Measurements from ENCODE around the gene MBOAT1. TPM values are rescaled to one million over a fixed set of nuclear protein-coding genes. Genes with fewer than 3 reads are reported as not detected.

The MBOAT1 gene
- total RNA-seq, 2 experiments from 2014 or later: 5.4 to 6.4 TPM

GRCh38 chr6:20071998-20072397 lies 140.3 kb downstream of the MBOAT1 start:
- peaks cover 3% of the 10 kb centered on the region for H3K27me3 Mint-ChIP-seq
- no peak overlapping the region for H3K4me3 Mint-ChIP-seq
- ChIA-PET POLR2A (no interaction called here), CTCF (no interaction called here)
- no peak for DNase-seq
- H3K36me3 Mint-ChIP-seq (ENCODE audit: low read depth): no peaks in the 10 kb centered on the region
- intact Hi-C loops (cut with micrococcal nuclease): no loop called here
- no peak for TF ChIP-seq CTCF (IDR thresholded peaks at IDR 0.05)
- peaks cover 14% of the 10 kb centered on the region for H3K9me3 Mint-ChIP-seq
- no peaks in the 10 kb centered on the region for H3K4me1 Mint-ChIP-seq (ENCODE audit: low read depth)
- ATAC-seq: no peak
- no peak overlapping the region for H3K27ac Mint-ChIP-seq

- Mint-ChIP-seq H3K4me1 (ENCODE audit: low read depth) (no peaks in the 10 kb centered on the region), H3K27ac (no peak overlapping the region), H3K27me3 (peaks cover 5% of the 10 kb centered on the region), H3K4me3 (no peak overlapping the region), H3K36me3 (ENCODE audit: low read depth) (no peaks in the 10 kb centered on the region), H3K9me3 (no peaks in the 10 kb centered on the region)
- intact Hi-C loops (cut with micrococcal nuclease): no loop called here
- TF ChIP-seq CTCF (IDR thresholded peaks at IDR 0.05): no peak
- no peak for ATAC-seq
- ChIA-PET CTCF (interaction anchor here (0.8 kb wide), 2 partner anchors 14 to 75 kb away, joined by 3 read pairs; no protein-coding TSS in a partner anchor), POLR2A (no interaction called here)
- DNase-seq: no peak
Observed at GRCh38 chr6:20070047-20070446, 142.2 kb downstream of the MBOAT1 start.

- no peaks in the 10 kb centered on the region for H3K9me3 Mint-ChIP-seq
- ATAC-seq: no peak
- H3K36me3 Mint-ChIP-seq (ENCODE audit: low read depth): no peaks in the 10 kb centered on the region
- intact Hi-C loops (cut with micrococcal nuclease): no loop called here
- CTCF ChIA-PET: no interaction called here
- H3K4me1 Mint-ChIP-seq (ENCODE audit: low read depth): no peaks in the 10 kb centered on the region
- no peak for DNase-seq
- no peak overlapping the region for H3K27ac Mint-ChIP-seq
- POLR2A ChIA-PET: no interaction called here
- TF ChIP-seq CTCF (IDR thresholded peaks at IDR 0.05): no peak
- peaks cover 5% of the 10 kb centered on the region for H3K27me3 Mint-ChIP-seq
- H3K4me3 Mint-ChIP-seq: no peak overlapping the region
Observed at GRCh38 chr6:20069021-20069522, 143.2 kb downstream of the MBOAT1 start.

GRCh38 chr6:20068421-20068988 lies 143.8 kb downstream of the MBOAT1 start:
- ChIA-PET POLR2A (no interaction called here), CTCF (no interaction called here)
- H3K4me1 Mint-ChIP-seq (ENCODE audit: low read depth): no peaks in the 10 kb centered on the region
- H3K9me3 Mint-ChIP-seq: no peaks in the 10 kb centered on the region
- DNase-seq: no peak
- peaks cover 5% of the 10 kb centered on the region for H3K27me3 Mint-ChIP-seq
- no peak overlapping the region for H3K4me3 Mint-ChIP-seq
- no peak for ATAC-seq
- no peak overlapping the region for H3K27ac Mint-ChIP-seq
- intact Hi-C loops (cut with micrococcal nuclease): no loop called here
- TF ChIP-seq CTCF (IDR thresholded peaks at IDR 0.05): no peak
- H3K36me3 Mint-ChIP-seq (ENCODE audit: low read depth): no peaks in the 10 kb centered on the region

GRCh38 chr6:20061952-20062351 lies 150.3 kb downstream of the MBOAT1 start:
- H3K36me3 Mint-ChIP-seq (ENCODE audit: low read depth): no peaks in the 10 kb centered on the region
- no peak overlapping the region for H3K27ac Mint-ChIP-seq
- DNase-seq (no peak), ATAC-seq (no peak)
- intact Hi-C loops (cut with micrococcal nuclease): no loop called here
- POLR2A ChIA-PET: interaction anchor here (1.1 kb wide), 1 partner anchor 22 kb away, joined by 3 read pairs; no protein-coding TSS in a partner anchor
- peaks cover 2% of the 10 kb centered on the region for H3K27me3 Mint-ChIP-seq
- H3K4me1 Mint-ChIP-seq (ENCODE audit: low read depth): peaks cover 3% of the 10 kb centered on the region
- TF ChIP-seq CTCF (IDR thresholded peaks at IDR 0.05): no peak
- CTCF ChIA-PET: interaction anchor here (1.0 to 1.8 kb wide), 2 partner anchors 31 to 65 kb away, joined by 4 read pairs; no protein-coding TSS in a partner anchor
- H3K4me3 Mint-ChIP-seq: no peak overlapping the region
- no peaks in the 10 kb centered on the region for H3K9me3 Mint-ChIP-seq
